GM18907 (cell line): Measurements from ENCODE around the gene NARF.
"Not testable (repeated sequence)": the region's sequence is repeated elsewhere in the genome, so short reads cannot be mapped to it uniquely, and the experiment has no call there.

Experiments used
- ATAC-seq: cut with Tn5 transposase; IDR thresholded peaks from one replicate; pipeline ENCODE4 v1.9.1; 2021; ENCODE audit warnings: mild to moderate bottlenecking, moderate library complexity; ENCODE audit not compliant: unreplicated experiment

NARF gene

GRCh38 chr17:82445542-82445941 lies 13.0 kb upstream of the NARF start:
- ATAC-seq = no peak

GRCh38 chr17:82446124-82446523 lies 12.4 kb upstream of the NARF start:
- no peak for ATAC-seq

- ATAC-seq = no peak
Measured at GRCh38 chr17:82446649-82447048, 11.9 kb upstream of the NARF start.

DNA sequence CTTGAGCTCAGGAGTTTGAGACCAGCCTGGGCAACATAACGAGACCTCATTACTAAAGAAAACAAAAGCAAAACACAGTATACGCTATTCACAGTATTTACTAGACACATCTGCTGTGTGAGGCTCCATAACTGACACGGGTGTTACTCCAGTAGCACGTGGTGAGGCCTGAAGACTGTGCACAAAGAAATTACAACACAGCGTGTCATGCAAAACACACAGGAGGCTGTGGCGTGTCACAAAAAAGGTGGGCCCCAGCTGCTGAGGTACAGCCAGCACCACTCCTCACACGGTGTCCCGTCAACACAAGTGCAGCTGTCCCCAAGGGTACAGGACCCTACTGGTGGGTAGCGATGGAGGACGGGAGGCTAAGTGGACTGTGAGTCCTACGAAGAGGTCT lies 10.7 kb upstream of the NARF start:
- ATAC-seq = no peak

DNA sequence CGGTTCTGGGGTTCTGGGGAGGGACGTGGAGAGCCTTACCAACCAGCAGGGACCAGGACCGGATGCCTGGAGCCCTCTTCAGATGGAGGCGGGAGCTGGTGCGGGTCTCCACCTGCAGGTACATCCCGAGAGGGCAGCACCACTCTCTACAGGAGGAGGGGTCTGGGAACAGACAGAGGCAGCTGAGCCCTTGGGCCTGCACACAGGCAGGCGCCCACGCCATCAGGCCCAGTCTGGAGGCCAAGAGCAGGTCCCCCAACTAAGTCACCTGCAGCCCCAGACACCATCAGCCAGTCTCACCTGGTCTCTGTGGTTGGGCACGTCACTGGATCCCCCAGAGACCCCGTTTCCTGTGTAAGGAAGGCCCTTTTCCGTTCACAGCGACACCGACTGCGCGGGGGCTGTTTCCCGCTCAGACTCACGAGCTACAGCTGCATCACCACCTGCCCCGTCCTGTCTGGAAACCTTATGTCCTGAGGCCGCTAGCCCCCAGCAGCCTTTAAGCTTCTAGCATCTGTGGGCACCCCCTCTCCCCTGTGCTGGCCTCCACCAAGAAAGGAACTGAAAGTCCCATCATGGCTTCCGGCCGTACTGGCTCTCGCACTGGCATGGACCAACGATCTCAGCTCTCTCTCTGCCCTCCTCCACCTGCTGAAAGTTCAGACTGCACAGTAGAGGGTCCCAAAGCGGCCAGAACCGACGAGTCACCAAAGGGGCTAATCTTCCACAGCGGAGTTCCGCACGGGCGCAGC lies 9.2 kb upstream of the NARF start:
- ATAC-seq = peak; percentile 69

DNA sequence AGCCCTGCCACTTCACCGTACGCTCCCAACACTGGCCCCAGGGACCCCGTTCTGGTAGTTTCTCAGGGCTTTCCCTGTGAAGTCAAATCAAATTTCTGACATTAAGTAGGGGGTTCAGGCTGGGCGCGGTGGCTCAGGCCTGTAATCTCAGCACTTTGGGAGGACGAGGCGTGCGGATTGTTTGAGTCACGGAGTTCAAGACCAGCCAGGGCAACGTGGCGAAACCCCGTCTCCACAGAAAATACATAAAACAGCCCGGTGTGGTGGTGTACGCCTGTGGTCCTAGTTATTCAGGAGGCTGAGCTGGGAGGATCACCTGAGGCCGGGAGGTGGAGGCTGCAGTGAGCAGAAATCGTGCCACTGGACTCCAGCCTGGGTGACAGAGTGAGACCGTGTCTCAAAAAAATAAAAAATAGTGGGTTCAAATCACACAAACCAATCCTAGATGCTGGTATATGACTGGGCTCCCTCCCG lies 8.6 kb upstream of the NARF start:
- ATAC-seq = peak; percentile 7

- peak; percentile 62 for ATAC-seq
Measured at GRCh38 chr17:82450357-82451106, 8.0 kb upstream of the NARF start, which contains the start of gene CYBC1. CYBC1 (minus strand) TSS chr17:82450752; CDS start chr17:82449254, 1,498 bp downstream.

DNA sequence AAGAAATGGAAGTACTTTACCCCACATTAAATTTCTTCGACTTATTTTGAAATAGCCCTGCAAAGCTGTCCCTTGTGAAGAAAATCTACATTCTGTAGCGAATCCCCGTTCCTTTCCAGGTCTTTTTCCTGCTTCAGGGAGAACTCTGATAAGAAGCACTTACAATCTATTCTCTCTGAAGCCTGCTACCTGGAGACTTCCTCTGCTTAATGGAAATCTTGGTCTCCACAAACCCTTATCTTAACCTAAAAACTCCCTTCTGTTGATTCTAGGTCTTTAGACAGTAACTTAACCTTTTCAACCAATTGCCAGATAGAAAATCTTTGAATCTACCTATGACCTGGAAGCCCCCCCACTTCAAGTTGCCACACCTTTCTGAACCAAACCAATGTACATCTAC lies 6.4 kb upstream of the NARF start:
- ATAC-seq = no peak

DNA sequence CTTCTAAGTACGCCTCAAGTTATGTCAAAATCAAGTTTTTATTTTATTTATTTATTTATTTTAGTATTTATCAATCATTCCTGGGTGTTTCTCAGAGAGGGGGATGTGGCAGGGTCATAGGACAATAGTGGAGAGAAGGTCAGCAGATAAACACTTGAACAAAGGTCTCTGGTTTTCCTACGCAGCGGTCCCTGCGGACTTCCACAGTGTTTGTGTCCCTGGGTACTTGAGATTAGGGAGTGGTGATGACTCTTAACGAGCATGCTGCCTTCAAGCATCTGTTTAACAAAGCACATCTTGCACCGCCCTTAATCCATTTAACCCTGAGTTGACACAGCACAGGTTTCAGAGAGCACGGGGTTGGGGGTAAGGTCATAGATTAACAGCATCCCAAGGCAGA lies 5.4 kb upstream of the NARF start:
- not testable (repeated sequence) for ATAC-seq

GRCh38 chr17:82453706-82454105 lies 4.8 kb upstream of the NARF start:
- ATAC-seq = not testable (repeated sequence)

GRCh38 chr17:82457073-82457928 lies 1.2 kb upstream of the NARF start:
- ATAC-seq = no peak

- ATAC-seq = no peak
Measured at GRCh38 chr17:82457929-82458178, 687 bp upstream of the NARF start.

DNA sequence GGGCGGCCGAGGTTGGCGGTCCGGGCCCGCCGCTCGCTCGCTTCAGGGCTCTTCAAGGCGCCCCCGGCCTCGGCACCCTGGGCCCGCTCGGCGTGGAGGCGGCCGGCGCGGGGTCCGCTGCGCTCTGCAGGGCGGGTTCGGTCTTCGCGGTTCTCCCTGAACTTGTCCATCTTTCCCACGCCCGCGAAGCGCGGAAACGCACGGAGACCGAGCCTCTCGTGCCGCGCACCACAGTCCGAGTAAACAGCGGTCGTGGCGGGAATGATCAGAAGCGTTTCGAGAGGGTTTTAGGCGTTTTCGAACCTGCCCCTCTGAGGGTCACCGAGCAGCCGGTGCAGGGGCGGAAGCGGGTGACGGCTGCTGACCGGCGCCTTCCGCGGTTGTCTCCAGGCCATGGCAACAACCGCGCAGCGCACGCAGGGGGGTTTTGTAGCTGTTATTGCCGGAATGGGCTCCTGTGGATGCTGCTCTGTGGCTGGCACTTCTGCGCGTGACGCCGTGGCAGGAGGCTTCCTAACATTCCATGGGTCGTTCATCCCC lies 414 bp downstream of the NARF start:
- ATAC-seq = peak; percentile 26

- ATAC-seq = not testable (repeated sequence)
Measured at GRCh38 chr17:82459936-82460335, 1.4 kb downstream of the NARF start.

- no peak for ATAC-seq
Measured at GRCh38 chr17:82461827-82462524, 3.4 kb downstream of the NARF start.

- no peak for ATAC-seq
Measured at GRCh38 chr17:82463391-82463790, 4.8 kb downstream of the NARF start.

- ATAC-seq = no peak
Measured at GRCh38 chr17:82463925-82464566, 5.5 kb downstream of the NARF start.

DNA sequence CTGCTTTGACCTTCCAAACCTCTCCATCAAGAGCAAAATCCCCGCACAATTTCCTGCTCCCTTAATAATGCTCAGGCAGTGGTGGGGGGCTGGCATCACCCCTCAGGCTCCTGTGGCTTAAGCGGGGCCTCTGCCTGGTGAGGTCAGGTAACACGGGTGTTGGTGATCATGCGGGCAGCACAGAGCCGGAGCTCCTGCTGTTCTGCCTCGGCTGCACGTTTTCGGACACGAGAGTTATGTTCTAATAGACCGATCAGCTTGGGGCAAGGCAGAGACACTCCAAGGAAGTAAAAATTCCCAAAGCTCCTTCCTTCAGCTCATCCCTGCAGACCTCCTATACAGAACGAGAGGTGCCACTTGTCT lies 6.0 kb downstream of the NARF start:
- ATAC-seq = no peak

DNA sequence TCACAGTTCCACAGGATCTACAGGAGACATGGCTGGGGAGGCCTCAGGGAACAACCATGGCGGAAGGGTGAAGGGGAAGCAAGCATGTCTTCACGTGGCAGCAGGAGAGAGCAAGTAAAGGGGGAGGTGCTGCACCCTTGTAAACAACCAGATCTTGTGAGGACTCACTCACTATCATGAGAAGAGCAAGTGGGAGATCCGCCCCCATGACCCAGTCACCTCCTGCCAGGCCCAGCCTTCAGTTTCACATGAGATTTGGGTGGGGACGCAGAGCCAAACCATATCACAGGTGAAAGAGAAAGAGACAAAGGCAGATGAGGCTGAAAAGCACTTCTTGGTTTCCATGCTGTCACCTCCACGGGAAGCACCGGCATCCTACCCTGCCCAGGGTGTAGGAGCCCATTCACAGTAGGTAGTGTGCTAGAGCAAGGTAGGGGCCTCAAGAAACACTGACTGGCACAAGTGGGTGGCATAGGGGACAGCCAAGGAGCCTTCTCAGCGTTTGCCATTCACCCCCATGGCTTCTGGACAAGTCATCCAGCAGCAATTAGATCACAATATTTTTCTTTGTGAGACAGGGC lies 6.6 kb downstream of the NARF start:
- ATAC-seq = no peak

DNA sequence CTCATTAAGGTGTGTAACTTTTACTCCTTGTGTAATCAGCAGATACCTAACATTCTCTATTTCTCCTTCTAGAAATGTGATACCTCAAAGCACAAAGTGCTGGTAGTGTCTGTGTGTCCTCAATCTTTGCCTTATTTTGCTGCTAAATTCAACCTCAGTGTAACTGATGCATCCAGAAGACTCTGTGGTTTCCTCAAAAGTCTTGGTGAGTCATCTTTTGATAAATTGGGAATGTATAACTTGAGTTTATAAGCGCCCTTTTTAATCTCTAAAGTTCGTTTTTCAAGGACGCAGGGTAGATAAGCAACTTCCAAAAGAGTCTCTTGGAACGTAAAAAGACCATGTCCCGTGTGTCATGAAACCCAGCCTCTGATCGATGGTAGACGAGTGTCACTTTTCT lies 10.2 kb downstream of the NARF start:
- no peak for ATAC-seq
